IMR-90 (cell line): ENCODE results near the gene GLCE. TPM values are rescaled to one million over a fixed set of nuclear protein-coding genes. Genes with fewer than 3 reads are reported as not detected.

Experiments
- ATAC-seq: fragments of 200-7000 bp; cut with Tn5 transposase; 2 replicates; pipeline ENCODE4 v1.9.1; 2020; ENCODE audit warnings: low read depth, mild to moderate bottlenecking, moderate library complexity
- BruUV-seq: library from RNA; stranded (reverse); fragments of 400-500 nt; replicated peaks from 2 replicates; lab custom pipeline; 2021; lab: Mats Ljungman, UMichigan
- CTCF ChIA-PET: fragments of 300-600 bp; formaldehyde crosslinking; extraction: SDS; loops from one replicate; lab custom pipeline; 2021; ENCODE audit warnings: antibody characterized with exemption; lab: Yijun Ruan, JAX
- POLR2A ChIA-PET: fragments of 300-600 bp; sonication (Branson Sonifier 250); formaldehyde crosslinking; loops from one replicate; lab custom pipeline; 2022; ENCODE audit warnings: antibody characterized with exemption; ENCODE audit not compliant: unreplicated experiment; lab: Charles Lee
- DNase-seq: peaks from one replicate; pipeline ENCODE4 v3.0.0; 2013
- H2AFZ ChIP-seq: replicated peaks from 2 replicates; pipeline ENCODE3; 2013; ENCODE audit warnings: low read length, mild to moderate bottlenecking; ENCODE audit not compliant: poor library complexity
- H2AK5ac ChIP-seq: 2 replicates; pipeline ENCODE4 v1.6.1; 2013; ENCODE audit warnings: low read depth, low read length, inconsistent platforms
- H2AK9ac ChIP-seq: replicated peaks from 2 replicates; pipeline ENCODE3; 2013; ENCODE audit warnings: mild to moderate bottlenecking, low read depth, low read length, moderate library complexity; ENCODE audit not compliant: poor library complexity
- H2BK120ac ChIP-seq: 2 replicates; pipeline ENCODE4 v1.6.1; 2013; ENCODE audit warnings: low read depth, low read length, inconsistent platforms
- H2BK15ac ChIP-seq: 3 replicates; pipeline ENCODE4 v1.6.1; 2013; ENCODE audit warnings: low read depth, low read length, inconsistent platforms
- H2BK20ac ChIP-seq: 2 replicates; pipeline ENCODE4 v1.6.1; 2013; ENCODE audit warnings: low read depth, mild to moderate bottlenecking, inconsistent platforms, low read length, moderate library complexity
- H2BK5ac ChIP-seq: 2 replicates; pipeline ENCODE4 v1.6.1; 2013; ENCODE audit warnings: mild to moderate bottlenecking, low read depth, low read length, inconsistent platforms; ENCODE audit not compliant: poor library complexity, severe bottlenecking
- H3K14ac ChIP-seq: replicated peaks from 2 replicates; pipeline ENCODE4 v1.6.1; 2013; ENCODE audit warnings: low read depth, low read length, inconsistent platforms
- H3K18ac ChIP-seq: 2 replicates; pipeline ENCODE4 v1.6.1; 2013; ENCODE audit warnings: low read depth, low read length, control low read depth
- H3K23ac ChIP-seq: 2 replicates; pipeline ENCODE4 v1.6.1; 2013; ENCODE audit warnings: low read depth, low read length, inconsistent platforms
- H3K27ac ChIP-seq: 2 replicates; pipeline ENCODE4 v1.5.1; 2013; ENCODE audit warnings: mild to moderate bottlenecking, control low read depth, low read length; ENCODE audit not compliant: insufficient read depth
- H3K27me3 ChIP-seq: 2 replicates; pipeline ENCODE4 v1.6.1; 2013; ENCODE audit warnings: low read length; ENCODE audit not compliant: control insufficient read depth, insufficient read depth
- H3K36me3 ChIP-seq: 2 replicates; pipeline ENCODE4 v1.6.1; 2013; ENCODE audit warnings: low read length, mixed read lengths; ENCODE audit not compliant: control insufficient read depth, insufficient read depth
- H3K4ac ChIP-seq: 2 replicates; pipeline ENCODE4 v1.6.1; 2013; ENCODE audit warnings: low read depth, low read length, inconsistent platforms
- H3K4me1 ChIP-seq: 2 replicates; pipeline ENCODE4 v1.6.1; 2013; ENCODE audit warnings: low read length, mixed read lengths; ENCODE audit not compliant: control insufficient read depth, insufficient read depth
- H3K4me2 ChIP-seq: 2 replicates; pipeline ENCODE4 v1.6.1; 2013; ENCODE audit warnings: low read depth, mild to moderate bottlenecking, control low read depth, low read length, moderate library complexity
- H3K4me3 ChIP-seq: 2 replicates; pipeline ENCODE4 v1.5.1; 2013; ENCODE audit warnings: low read depth, mild to moderate bottlenecking, control low read depth, low read length, moderate library complexity; ENCODE audit not compliant: insufficient read depth
- H3K56ac ChIP-seq: 2 replicates; pipeline ENCODE4 v1.6.1; 2013; ENCODE audit warnings: low read length, inconsistent platforms; ENCODE audit not compliant: insufficient read depth; ENCODE audit errors: extremely low read depth
- H3K79me1 ChIP-seq, 2 experiments: 2 replicates each; pipeline ENCODE4 v1.6.1; 2013; ENCODE audit warnings: low read length in 2 of 2, inconsistent platforms in 1 of 2, low read depth in 1 of 2
- H3K9ac ChIP-seq: 2 replicates; pipeline ENCODE4 v1.6.1; 2013; ENCODE audit warnings: low read depth, low read length, control low read depth
- H3K9me1 ChIP-seq: 2 replicates; pipeline ENCODE4 v1.6.1; 2013; ENCODE audit warnings: low read length, inconsistent platforms; ENCODE audit not compliant: insufficient read depth
- H3K9me3 ChIP-seq: 2 replicates; pipeline ENCODE4 v1.6.1; 2013; ENCODE audit warnings: low read length; ENCODE audit not compliant: control insufficient read depth, insufficient read depth
- H4K20me1 ChIP-seq: 2 replicates; pipeline ENCODE4 v1.6.1; 2013; ENCODE audit warnings: low read length, inconsistent platforms; ENCODE audit not compliant: insufficient read depth
- H4K5ac ChIP-seq: 2 replicates; pipeline ENCODE4 v1.6.1; 2013; ENCODE audit warnings: mild to moderate bottlenecking, low read depth, low read length, control low read depth
- H4K8ac ChIP-seq, 2 experiments: 2 replicates each; pipeline ENCODE4 v1.6.1; 2013; ENCODE audit warnings: low read depth in 2 of 2, low read length in 2 of 2, control low read depth in 1 of 2, inconsistent platforms in 1 of 2
- H4K91ac ChIP-seq: 2 replicates; pipeline ENCODE4 v1.6.1; 2013; ENCODE audit warnings: low read depth, low read length, inconsistent platforms; ENCODE audit not compliant: insufficient read depth
- BHLHE40 ChIP-seq: fragments of 150-350 bp; IDR thresholded peaks from 2 replicates; pipeline ENCODE4 v1.6.1; 2016; ENCODE audit warnings: mild to moderate bottlenecking, low read depth, low read length
- CEBPB ChIP-seq: IDR thresholded peaks from 2 replicates; pipeline ENCODE4 v1.6.1; 2012; ENCODE audit warnings: low read depth, low read length, improper control_type of control experiment
- CHD1 ChIP-seq: IDR thresholded peaks from 2 replicates; pipeline ENCODE4 v1.6.1; 2012; ENCODE audit warnings: low read depth, low read length, improper control_type of control experiment
- CTCF ChIP-seq: conservative IDR thresholded peaks from 2 replicates; pipeline ENCODE4 v1.5.1; 2012; ENCODE audit warnings: mild to moderate bottlenecking, low read depth, low read length, improper control_type of control experiment
- ELK1 ChIP-seq: fragments of 150-350 bp; IDR thresholded peaks from 2 replicates; pipeline ENCODE4 v1.6.1; 2016; ENCODE audit warnings: low read depth, mild to moderate bottlenecking, low read length, moderate library complexity, borderline replicate concordance
- MAZ ChIP-seq: IDR thresholded peaks from 2 replicates; pipeline ENCODE4 v1.6.1; 2012; ENCODE audit warnings: low read depth, mild to moderate bottlenecking, low read length, improper control_type of control experiment, moderate library complexity, borderline replicate concordance
- NFE2L2 ChIP-seq: fragments of 150-350 bp; IDR thresholded peaks from 2 replicates; pipeline ENCODE4 v1.6.1; 2016; ENCODE audit warnings: low read depth, mild to moderate bottlenecking, low read length
- RCOR1 ChIP-seq: IDR thresholded peaks from 2 replicates; pipeline ENCODE4 v1.6.1; 2012; ENCODE audit warnings: mild to moderate bottlenecking, low read length, improper control_type of control experiment; ENCODE audit not compliant: insufficient replicate concordance
- RFX5 ChIP-seq: IDR thresholded peaks from 2 replicates; pipeline ENCODE4 v1.8.0; 2012; ENCODE audit warnings: low read depth, mild to moderate bottlenecking, low read length, moderate library complexity
- SMC3 ChIP-seq: fragments of 150-350 bp; IDR thresholded peaks from 2 replicates; pipeline ENCODE4 v1.6.1; 2016; ENCODE audit warnings: low read depth, mild to moderate bottlenecking, antibody characterized with exemption, low read length, moderate library complexity
- WGBS, 2 experiments: methylation state at CpG; one replicate each; pipeline versions ENCODE4 v1.1.5 to v1.1.7; 2013; ENCODE audit warnings: missing lambda C conversion rate in 2 of 2; ENCODE audit not compliant: insufficient read length in 1 of 2; ENCODE audit errors: extremely low coverage in 2 of 2; 5-methylcytosine and 5-hydroxymethylcytosine counted together
- dilution Hi-C: fragments of 300-500 bp; cut with HindIII; formaldehyde crosslinking; loops from one replicate; pipeline ENCODE4 v1.14.3; 2018; ENCODE audit warnings: low sequenced_read_pairs; ENCODE audit not compliant: unreplicated experiment
- in situ Hi-C: fragments of 300-500 bp; cut with MboI; formaldehyde crosslinking; loops from 3 replicates; pipeline ENCODE4 v1.14.3; 2019; ENCODE audit warnings: low sequenced_read_pairs, inconsistent platforms, mixed read lengths
- intact Hi-C: fragments of 100-400 bp; cut with micrococcal nuclease; formaldehyde crosslinking; loops from 2 replicates; pipeline ENCODE4 v1.10.0; 2022
- polyA plus RNA-seq, 3 experiments: library from polyadenylated mRNA; depleted of rRNA; stranded (reverse); fragments of >200 nt; gene quantifications; 2 replicates each; pipeline ENCODE4 v1.2.3, GENCODE V29; 2012; ENCODE audit warnings: low replicate concordance in 1 of 3
- total RNA-seq: library from RNA; depleted of rRNA; stranded (reverse); fragments of >200 nt; gene quantifications from 2 replicates; pipeline ENCODE4 v1.2.3, GENCODE V29; 2012

GLCE gene
- total and polyA plus RNA-seq, 2 of the 4 experiments (the other 2 are of a cell fraction), result 15.3 to 29.6 TPM

GRCh38 chr15:69302929-69303328 is 142.5 kb downstream of the GLCE start:
- ChIA-PET POLR2A (no interaction called here), CTCF (no interaction called here)
- Histone ChIP-seq H3K18ac (no peak overlapping the region; the same call in 1 of the 2 replicates), H2AFZ (no peak overlapping the region), H4K8ac (peak overlapping the region; percentile 17 to 29; a peak in 2 of 4 replicates), H3K9me1 (peaks cover 18% of the 10 kb centered on the region), H2AK9ac (no peak overlapping the region), H4K20me1 (no peaks in the 10 kb centered on the region; the same call in 1 of the 2 replicates), H4K5ac (no peak overlapping the region), H3K9ac (no peak overlapping the region), H3K4me3 (no peak overlapping the region), H3K4me2 (no peak overlapping the region), H3K9me3 (no peaks in the 10 kb centered on the region), H3K27me3 (peaks cover 12% of the 10 kb centered on the region; the same call in 1 of the 2 replicates), H2BK20ac (peak overlapping the region; percentile 53), H3K27ac (peak overlapping the region; percentile 23; the same call in 1 of the 2 replicates), H3K56ac (no peak overlapping the region), H3K4me1 (peaks cover 25% of the 10 kb centered on the region), H2BK5ac (peak overlapping the region; percentile 97), H3K23ac (no peak overlapping the region), H3K4ac (peak overlapping the region; percentile 86), H3K14ac (peak overlapping the region; percentile 22; the same call in 1 of the 2 replicates), H4K91ac (peak overlapping the region; percentile 86; the same call in 1 of the 2 replicates), H2AK5ac (peak overlapping the region; percentile 67), H2BK120ac (peak overlapping the region; percentile 96), H3K79me1 (0 out of 4 replicates have a peak, but pooled peaks cover 0 to 8% of the 10 kb centered on the region in 2 experiments), H3K36me3 (no peaks in the 10 kb centered on the region), H2BK15ac (peak overlapping the region; percentile 66; the same call in 2 of the 3 replicates)
- ATAC-seq (no peak), DNase-seq (no peak)
- dilution Hi-C loops, result no loop called here
- in situ Hi-C loops, result no loop called here
- BruUV-seq, result no TSS peak
- WGBS, 2 experiments, result 92% methylated on average over 2 of the region's 3 CpGs; no CpG with 5 or more reads in 1 of the 2 experiments
- TF ChIP-seq CHD1, result no peak
- no peak for TF ChIP-seq NFE2L2
- TF ChIP-seq RFX5, result no peak
- TF ChIP-seq MAZ, result no peak
- TF ChIP-seq CEBPB, result no peak
- TF ChIP-seq BHLHE40, result no peak
- TF ChIP-seq ELK1, result no peak
- no peak for TF ChIP-seq CTCF
- no peak for TF ChIP-seq SMC3
- TF ChIP-seq RCOR1, result no peak
- intact Hi-C loops, result no loop called here
